ENCODE results near the gene PAM. TPM values are rescaled to one million over a fixed set of nuclear protein-coding genes. Genes with fewer than 3 reads are reported as not detected.

Gene PAM
- total and polyA plus RNA-seq, 5 experiments from 2014 or later = 8.0 to 15.9 (median 9.7) TPM

DNA sequence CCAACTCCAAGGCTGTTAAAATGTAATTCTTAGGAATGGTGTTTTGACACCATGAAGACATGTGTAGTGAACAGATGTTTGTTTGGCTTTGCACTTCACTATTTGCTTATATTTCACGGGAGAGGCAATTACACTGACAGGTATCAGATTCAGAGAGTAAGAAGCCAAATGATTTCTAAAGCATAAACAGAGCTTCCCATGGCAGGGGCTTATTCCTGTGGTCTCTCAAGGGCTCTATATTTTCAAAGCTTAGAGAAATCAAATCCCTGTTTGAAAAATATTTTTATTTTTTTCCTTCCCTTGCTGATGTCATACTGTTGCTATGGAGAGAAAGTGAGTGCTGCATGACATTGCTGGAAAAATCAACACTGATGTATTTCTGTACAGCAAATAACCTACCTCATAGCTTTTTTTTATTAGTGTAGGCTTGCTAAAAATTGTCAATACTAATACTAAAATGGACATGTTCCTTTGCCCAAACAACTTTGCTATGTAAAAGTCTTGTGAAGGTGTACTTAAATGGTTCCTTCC lies 203.4 kb downstream of the PAM start:
- no peak for DNase-seq
- POLR2A ChIA-PET = no interaction called here
- no peak for ATAC-seq
- Mint-ChIP-seq H3K9me3 (no peaks in the 10 kb centered on the region), H3K27ac (no peak overlapping the region), H3K4me1 (no peaks in the 10 kb centered on the region), H3K36me3 (peaks cover 0 to 8% (median 5%) of the 10 kb centered on the region in 3 donors), H3K4me3 (no peak overlapping the region), H3K27me3 (no peaks in the 10 kb centered on the region)

DNA sequence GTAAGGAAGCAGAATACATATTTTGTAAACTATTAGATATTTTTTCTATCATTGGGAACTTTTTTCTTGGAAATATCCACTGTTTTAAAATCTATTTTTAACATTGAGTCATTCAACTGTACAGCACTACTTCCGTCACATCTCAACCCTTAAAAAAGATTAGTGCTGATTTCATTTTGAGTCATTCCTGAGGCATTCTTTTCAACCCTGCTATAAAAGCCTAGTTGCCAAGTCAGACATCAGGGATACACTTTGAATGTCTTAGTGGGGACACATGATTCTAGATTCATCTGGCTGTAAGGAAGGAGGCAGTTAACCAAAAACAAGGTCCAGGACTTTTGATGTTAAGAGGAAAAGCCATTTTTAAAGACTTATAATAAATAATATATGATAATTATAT lies 203.9 kb downstream of the PAM start:
- Mint-ChIP-seq H3K27ac (no peak overlapping the region), H3K4me3 (no peak overlapping the region), H3K9me3 (no peaks in the 10 kb centered on the region), H3K27me3 (no peaks in the 10 kb centered on the region), H3K36me3 (peaks cover 0 to 8% (median 5%) of the 10 kb centered on the region in 3 donors), H3K4me1 (no peaks in the 10 kb centered on the region)
- POLR2A ChIA-PET = no interaction called here
- DNase-seq = no peak
- ATAC-seq = no peak

DNA sequence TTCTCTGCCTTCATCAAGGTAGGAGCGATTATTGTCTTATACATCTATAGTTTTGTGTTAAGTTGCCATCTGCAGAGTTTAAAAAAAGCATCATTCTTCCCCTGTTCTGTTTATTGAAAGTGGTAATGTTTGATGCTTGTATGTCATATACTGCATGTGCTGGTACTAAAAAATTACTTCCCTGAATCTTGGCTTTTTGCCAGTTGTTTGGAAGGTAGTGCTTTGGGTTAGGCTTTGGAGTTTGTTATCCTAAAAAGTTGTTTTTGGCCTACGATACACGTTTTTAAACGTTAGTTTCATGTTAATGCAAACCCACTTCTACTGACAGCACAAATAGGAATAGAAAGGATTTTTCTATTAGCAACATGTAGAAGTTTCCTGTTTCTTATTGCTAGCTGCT lies 206.6 kb downstream of the PAM start:
- H3K4me3 Mint-ChIP-seq = no peak overlapping the region
- ATAC-seq = no peak
- H3K9me3 Mint-ChIP-seq = no peaks in the 10 kb centered on the region
- DNase-seq = no peak
- H3K36me3 Mint-ChIP-seq = peaks cover 0 to 8% (median 5%) of the 10 kb centered on the region in 3 donors
- H3K4me1 Mint-ChIP-seq = no peaks in the 10 kb centered on the region
- POLR2A ChIA-PET = no interaction called here
- H3K27ac Mint-ChIP-seq = no peak overlapping the region
- no peaks in the 10 kb centered on the region for H3K27me3 Mint-ChIP-seq

DNA sequence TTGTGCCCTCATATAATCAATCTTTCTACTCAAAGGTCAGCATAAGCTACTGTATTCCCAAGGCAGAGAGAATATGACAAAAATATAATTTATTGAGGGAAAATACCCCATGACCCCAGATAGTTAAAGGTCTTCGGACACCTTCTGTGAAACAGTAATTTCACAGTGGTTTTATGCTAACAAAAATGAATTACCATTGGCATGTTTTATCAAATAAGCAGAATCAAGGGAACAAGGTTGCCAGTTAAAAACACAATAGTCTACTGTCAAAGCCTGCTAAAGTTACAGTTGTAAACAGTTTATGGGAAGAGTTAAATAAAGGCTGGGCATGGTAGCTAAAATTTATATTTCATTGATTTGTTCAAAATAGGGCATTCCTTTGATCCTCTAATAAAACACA lies 210.5 kb downstream of the PAM start:
- Mint-ChIP-seq H3K27me3 (no peaks in the 10 kb centered on the region), H3K36me3 (peaks cover 0 to 3% (median 0%) of the 10 kb centered on the region in 3 donors), H3K9me3 (no peaks in the 10 kb centered on the region), H3K4me3 (no peak overlapping the region), H3K4me1 (no peaks in the 10 kb centered on the region), H3K27ac (no peak overlapping the region)
- no peak for ATAC-seq
- no peak for DNase-seq
- POLR2A ChIA-PET = no interaction called here

DNA sequence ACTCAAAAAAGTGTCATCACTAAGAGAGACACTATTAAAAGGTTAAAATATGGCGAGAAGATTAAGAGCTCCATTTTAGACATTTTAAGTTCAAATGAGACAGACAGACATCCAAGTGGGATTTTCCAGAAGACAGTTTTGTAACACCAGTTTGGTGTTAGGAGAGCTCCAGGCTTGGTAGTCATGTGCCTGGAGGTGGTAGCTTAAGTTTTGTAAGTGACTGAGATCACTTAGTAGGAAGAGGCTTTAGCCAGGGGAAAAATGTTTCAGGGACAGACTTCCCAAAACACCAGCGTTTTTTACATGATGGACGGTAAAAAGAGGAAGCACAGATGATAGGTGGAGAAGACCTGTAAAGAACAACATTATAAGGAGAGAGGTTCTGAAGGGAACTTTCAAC lies 214.5 kb downstream of the PAM start:
- no peaks in the 10 kb centered on the region for H3K9me3 Mint-ChIP-seq
- POLR2A ChIA-PET = interaction anchor here (0.6 kb wide), 1 partner anchor 254 kb away, joined by 3 read pairs; no protein-coding TSS in a partner anchor
- no peak overlapping the region for H3K4me3 Mint-ChIP-seq
- DNase-seq (no peak), ATAC-seq (no peak)
- no peak overlapping the region for H3K27ac Mint-ChIP-seq
- no peaks in the 10 kb centered on the region for H3K4me1 Mint-ChIP-seq
- peaks cover 0 to 3% (median 0%) of the 10 kb centered on the region in 3 donors for H3K36me3 Mint-ChIP-seq
- H3K27me3 Mint-ChIP-seq = no peaks in the 10 kb centered on the region

DNA sequence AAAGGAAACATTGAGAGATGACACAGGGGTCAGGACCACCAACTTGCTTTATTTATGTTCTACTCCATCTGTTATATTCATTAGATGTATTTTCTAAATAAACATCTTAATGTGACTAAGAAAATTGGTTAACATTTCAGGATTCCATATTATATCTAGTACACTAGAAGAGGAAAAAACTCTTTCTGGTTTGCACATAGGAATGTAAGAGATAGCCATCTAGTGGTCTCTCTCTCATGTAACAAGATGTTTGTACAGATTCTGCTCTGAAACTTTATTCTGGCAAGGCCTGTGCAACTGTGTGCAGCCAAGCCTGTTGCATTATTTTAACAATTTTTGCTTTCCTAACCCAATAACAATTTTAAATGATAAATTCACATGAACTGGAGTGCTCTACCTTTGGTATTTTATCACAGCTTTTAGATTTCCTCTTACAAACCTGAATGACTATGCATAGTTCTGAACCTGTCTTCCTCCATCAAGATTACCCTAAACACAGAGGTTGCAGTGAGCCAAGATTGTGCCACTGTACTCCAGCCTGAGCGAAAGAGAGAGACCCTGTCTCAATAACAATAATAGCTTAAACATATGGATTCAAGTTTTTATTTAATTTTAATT lies 216.7 kb downstream of the PAM start:
- no peak overlapping the region for H3K4me3 Mint-ChIP-seq
- H3K27ac Mint-ChIP-seq = peak overlapping the region in 1 of 10 donors; percentile 35

DNA sequence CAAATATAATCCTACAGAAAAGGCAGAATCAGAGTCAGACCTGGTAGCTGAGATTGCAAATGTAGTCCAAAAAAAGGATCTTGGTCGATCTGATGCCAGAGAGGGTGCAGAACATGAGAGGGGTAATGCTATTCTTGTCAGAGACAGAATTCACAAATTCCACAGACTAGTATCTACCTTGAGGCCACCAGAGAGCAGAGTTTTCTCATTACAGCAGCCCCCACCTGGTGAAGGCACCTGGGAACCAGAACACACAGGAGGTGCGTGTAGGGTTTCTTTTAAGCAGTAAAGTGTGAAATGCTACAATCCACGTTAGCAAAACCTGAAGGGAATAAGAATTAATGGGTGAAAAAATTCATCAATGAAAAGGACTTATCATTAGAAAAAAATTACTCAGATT lies 219.1 kb downstream of the PAM start:
- Mint-ChIP-seq H3K27me3 (no peaks in the 10 kb centered on the region), H3K9me3 (no peaks in the 10 kb centered on the region), H3K27ac (peak overlapping the region in 1 of 10 donors; percentile 31), H3K4me3 (no peak overlapping the region), H3K4me1 (no peaks in the 10 kb centered on the region), H3K36me3 (no peaks in the 10 kb centered on the region)
- ATAC-seq (no peak), DNase-seq (no peak)
- POLR2A ChIA-PET = no interaction called here

More for the DNA sequence above, 216.7 kb downstream of the PAM start:
- Mint-ChIP-seq H3K27me3 (no peaks in the 10 kb centered on the region), H3K36me3 (peaks cover 0 to 3% (median 0%) of the 10 kb centered on the region in 3 donors), H3K9me3 (no peaks in the 10 kb centered on the region), H3K4me1 (no peaks in the 10 kb centered on the region)
- peak in 1 of 10 donors; percentile 8 for DNase-seq
- no peak for ATAC-seq
- POLR2A ChIA-PET = no interaction called here

DNA sequence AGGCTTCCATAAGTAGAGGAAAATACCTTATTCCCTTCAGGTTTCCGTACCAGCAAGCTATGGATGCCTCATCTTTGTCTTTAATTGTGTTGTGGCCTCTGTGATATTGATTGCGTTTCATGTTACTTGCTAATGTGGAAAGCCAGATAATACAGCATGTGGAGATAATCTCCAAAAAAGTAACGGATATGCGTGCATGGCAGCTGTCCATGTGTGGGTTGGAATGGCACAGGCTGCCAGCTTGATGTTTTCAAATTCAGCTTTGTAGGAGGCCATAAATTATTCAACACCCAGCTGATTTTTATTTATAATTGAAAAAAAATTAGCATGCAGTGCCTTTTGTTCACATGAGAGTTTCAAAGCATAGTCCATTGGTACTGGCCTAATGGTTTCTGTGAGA lies 219.9 kb downstream of the PAM start:
- Mint-ChIP-seq H3K27ac (no peak overlapping the region), H3K27me3 (no peaks in the 10 kb centered on the region), H3K4me3 (no peak overlapping the region), H3K9me3 (no peaks in the 10 kb centered on the region), H3K4me1 (no peaks in the 10 kb centered on the region), H3K36me3 (no peaks in the 10 kb centered on the region)
- no peak for DNase-seq
- POLR2A ChIA-PET = no interaction called here
- ATAC-seq = no peak

DNA sequence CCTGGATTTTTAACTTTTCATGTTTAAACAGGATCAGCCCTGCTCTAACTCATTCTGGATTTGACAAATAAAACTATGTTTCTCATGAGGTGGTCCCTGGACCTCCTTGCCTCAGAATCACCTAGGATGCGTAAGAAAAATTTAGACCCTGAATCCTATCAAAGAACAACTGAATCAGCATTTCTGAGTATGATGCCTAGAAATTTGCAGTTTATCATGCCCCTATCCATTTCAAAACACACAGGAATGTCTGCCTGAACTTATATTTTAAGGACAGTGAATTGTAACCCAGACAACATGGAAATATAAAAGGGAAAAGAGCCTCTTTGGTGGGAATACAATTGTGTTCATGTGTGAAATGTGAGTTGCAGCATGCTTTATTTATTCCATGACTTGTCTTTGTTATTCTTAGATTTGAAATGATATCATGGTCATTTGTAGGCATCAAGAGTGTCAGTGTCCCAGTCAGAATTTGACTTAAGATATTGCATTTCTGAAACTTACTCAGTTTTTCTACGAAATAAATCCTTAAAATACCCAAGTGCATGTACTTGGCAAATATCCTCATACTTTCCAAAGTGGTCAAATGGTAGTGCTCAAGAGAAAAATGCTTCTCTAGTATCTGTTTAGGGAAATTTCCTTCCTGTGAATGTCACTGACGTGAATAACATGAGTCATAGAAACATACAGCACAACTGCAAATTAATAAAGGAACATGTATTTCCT lies 220.5 kb downstream of the PAM start:
- DNase-seq (no peak), ATAC-seq (no peak)
- POLR2A ChIA-PET = no interaction called here
- H3K27me3 Mint-ChIP-seq = no peaks in the 10 kb centered on the region
- H3K4me1 Mint-ChIP-seq = no peaks in the 10 kb centered on the region
- H3K4me3 Mint-ChIP-seq = no peak overlapping the region
- H3K36me3 Mint-ChIP-seq = no peaks in the 10 kb centered on the region
- no peaks in the 10 kb centered on the region for H3K9me3 Mint-ChIP-seq
- H3K27ac Mint-ChIP-seq = no peak overlapping the region

DNA sequence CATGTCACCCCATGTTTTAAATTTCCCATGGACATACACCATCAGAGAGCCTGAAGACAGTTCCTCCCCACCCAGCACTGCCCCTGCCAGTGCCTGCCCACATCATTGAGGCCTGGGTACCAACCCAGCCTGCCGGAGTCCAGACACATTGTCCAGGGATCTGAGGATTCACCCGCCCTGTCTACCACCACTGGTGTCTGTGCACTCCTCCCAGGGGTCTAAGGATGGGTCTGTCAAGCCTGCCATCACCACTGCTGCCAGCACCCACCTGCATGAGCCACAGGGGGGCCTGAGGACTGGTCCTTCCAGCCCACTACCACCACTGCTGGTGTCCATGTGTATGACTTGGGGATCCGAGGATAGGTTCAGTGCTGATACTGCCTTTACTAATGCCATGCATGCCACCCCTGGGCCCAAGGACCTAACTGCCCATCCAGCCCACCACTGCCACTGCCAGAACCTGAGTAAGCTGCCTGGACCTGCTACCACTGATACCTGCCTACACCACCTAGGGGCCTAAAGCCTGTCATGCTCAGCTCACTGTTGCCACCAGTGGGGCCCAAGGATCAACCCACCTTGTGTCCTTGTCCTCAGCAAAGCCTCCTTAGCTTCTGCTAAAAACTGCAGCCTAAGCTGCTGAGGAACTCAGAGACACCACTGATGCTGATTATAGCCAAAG lies 227.0 kb downstream of the PAM start:
- no peak overlapping the region for H3K27ac Mint-ChIP-seq
- POLR2A ChIA-PET = no interaction called here

DNA sequence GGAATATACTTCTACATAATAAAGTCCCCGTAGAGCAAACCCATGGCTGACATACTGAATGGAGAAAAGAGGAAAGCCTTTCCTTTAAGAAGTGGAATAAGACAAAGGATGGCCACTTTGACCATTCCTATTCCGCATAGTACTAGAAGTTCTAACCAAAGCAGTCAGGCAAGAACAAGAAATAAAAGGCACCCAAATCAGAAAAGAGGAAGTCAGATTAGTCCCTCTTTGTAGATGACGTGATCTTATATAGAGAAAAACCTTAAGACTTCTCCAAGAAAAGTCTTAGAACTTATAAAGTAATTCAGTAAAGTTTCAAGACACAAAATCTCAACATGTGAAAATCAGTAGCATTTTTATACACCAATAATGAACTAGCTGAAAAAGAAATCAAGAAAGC lies 231.0 kb downstream of the PAM start:
- H3K27me3 Mint-ChIP-seq = no peaks in the 10 kb centered on the region
- ATAC-seq (no peak), DNase-seq (no peak)
- POLR2A ChIA-PET = no interaction called here
- H3K4me3 Mint-ChIP-seq = no peak overlapping the region
- peaks cover 6 to 31% (median 21%) of the 10 kb centered on the region in 9 donors for H3K9me3 Mint-ChIP-seq
- no peak overlapping the region for H3K27ac Mint-ChIP-seq
- H3K36me3 Mint-ChIP-seq = peaks cover 4 to 21% (median 19%) of the 10 kb centered on the region in 3 donors
- H3K4me1 Mint-ChIP-seq = no peaks in the 10 kb centered on the region

More for the DNA sequence above, 227.0 kb downstream of the PAM start:
- Mint-ChIP-seq H3K4me1 (no peaks in the 10 kb centered on the region), H3K9me3 (peaks cover 6 to 32% (median 21%) of the 10 kb centered on the region in 9 donors), H3K4me3 (no peak overlapping the region), H3K27me3 (no peaks in the 10 kb centered on the region), H3K36me3 (peaks cover 4 to 24% (median 19%) of the 10 kb centered on the region in 3 donors)
- DNase-seq (no peak), ATAC-seq (no peak)

DNA sequence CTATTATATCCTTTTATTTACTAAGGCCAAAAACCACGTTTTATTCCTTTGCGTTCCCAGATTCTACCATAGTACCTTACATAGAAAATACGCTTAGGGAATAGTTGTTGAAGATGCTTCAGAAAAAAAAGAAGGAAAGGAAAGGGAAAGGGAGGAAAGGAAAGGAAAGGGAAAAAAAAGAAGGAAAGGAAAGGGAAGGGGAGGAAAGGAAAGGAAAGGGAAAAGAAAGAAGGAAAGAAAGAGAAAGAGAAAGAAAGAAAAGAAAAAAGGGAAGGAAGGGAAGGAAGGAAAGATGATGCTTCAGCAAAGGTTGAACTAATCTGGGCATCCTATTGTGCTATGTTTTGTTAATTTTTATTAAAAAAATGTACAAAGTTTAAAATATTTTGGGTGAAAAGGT lies 233.4 kb downstream of the PAM start:
- DNase-seq (no peak), ATAC-seq (no peak)
- peaks cover 0 to 9% (median 4%) of the 10 kb centered on the region in 3 donors for H3K36me3 Mint-ChIP-seq
- H3K27ac Mint-ChIP-seq = no peak overlapping the region
- POLR2A ChIA-PET = no interaction called here
- H3K9me3 Mint-ChIP-seq = peaks cover 1 to 18% (median 8%) of the 10 kb centered on the region in 9 donors
- H3K4me3 Mint-ChIP-seq = no peak overlapping the region
- H3K27me3 Mint-ChIP-seq = no peaks in the 10 kb centered on the region
- no peaks in the 10 kb centered on the region for H3K4me1 Mint-ChIP-seq

DNA sequence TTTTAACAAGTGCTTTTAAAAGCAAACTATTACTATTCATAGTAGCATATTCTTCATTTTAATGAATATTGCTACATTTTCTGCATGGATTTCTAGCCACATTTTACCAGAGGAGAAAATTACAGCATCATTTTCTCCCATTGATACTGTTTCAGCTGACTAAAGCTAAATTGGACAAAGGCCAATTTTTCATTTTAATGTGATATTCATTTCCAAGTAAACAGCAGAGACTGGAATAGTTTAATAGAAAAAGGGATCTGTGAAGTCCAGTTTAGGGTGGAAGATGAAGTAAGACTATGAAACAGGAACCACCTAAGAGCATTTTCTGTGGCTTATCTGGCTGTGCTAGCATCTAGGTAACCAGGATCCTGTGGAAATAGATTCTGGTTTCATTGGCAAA lies 236.7 kb downstream of the PAM start:
- POLR2A ChIA-PET = no interaction called here
- Mint-ChIP-seq H3K27me3 (no peaks in the 10 kb centered on the region), H3K9me3 (no peaks in the 10 kb centered on the region), H3K4me1 (peaks cover 0 to 8% (median 5%) of the 10 kb centered on the region in 4 donors), H3K36me3 (no peaks in the 10 kb centered on the region), H3K27ac (no peak overlapping the region), H3K4me3 (no peak overlapping the region)
- ATAC-seq (no peak), DNase-seq (no peak)
